HG02798 (cell line): ENCODE measurements around the gene SMAD2.
"Not testable (repeated sequence)": the region's sequence is repeated elsewhere in the genome, so short reads cannot be mapped to it uniquely, and the experiment has no call there.

ENCODE experiments used
- ATAC-seq: cut with Tn5 transposase; IDR thresholded peaks from one replicate; pipeline ENCODE4 v1.9.1; 2021; ENCODE audit warnings: mild to moderate bottlenecking; ENCODE audit not compliant: unreplicated experiment, poor library complexity

The SMAD2 gene

GRCh38 chr18:47930199-47930930 is at the start of gene SMAD2:
Gene SMAD2, minus strand, starts transcription at chr18:47930659. Its CDS starts 33,903 bp downstream, at chr18:47896756.
- peak; percentile 68 for ATAC-seq

GRCh38 chr18:47979611-47980200 is 49.2 kb upstream of the SMAD2 start:
- ATAC-seq: no peak

- ATAC-seq: no peak
These were observed 48.1 kb upstream of the SMAD2 start for GRCh38 chr18:47978603-47979002.

- no peak for ATAC-seq
These were observed 47.7 kb upstream of the SMAD2 start for GRCh38 chr18:47978141-47978540.

GRCh38 chr18:47975701-47976100 is 45.2 kb upstream of the SMAD2 start:
- ATAC-seq: no peak

- no peak for ATAC-seq
These were observed 44.6 kb upstream of the SMAD2 start for GRCh38 chr18:47975105-47975504.

- peak; percentile 36 for ATAC-seq
These were observed 40.4 kb upstream of the SMAD2 start for GRCh38 chr18:47970664-47971531.

GRCh38 chr18:47969816-47970215 is 39.4 kb upstream of the SMAD2 start:
- ATAC-seq: no peak

GRCh38 chr18:47968721-47969120 is 38.3 kb upstream of the SMAD2 start:
- ATAC-seq: no peak

- ATAC-seq: no peak
These were observed 37.7 kb upstream of the SMAD2 start for GRCh38 chr18:47968006-47968676.

GRCh38 chr18:47964053-47964452 is 33.6 kb upstream of the SMAD2 start:
- ATAC-seq: no peak

- not testable (repeated sequence) for ATAC-seq
These were observed 30.5 kb upstream of the SMAD2 start for GRCh38 chr18:47961003-47961402.

GRCh38 chr18:47953471-47953931 is 23.0 kb upstream of the SMAD2 start:
- ATAC-seq: peak; percentile 74

GRCh38 chr18:47950511-47950910 is 20.1 kb upstream of the SMAD2 start:
- no peak for ATAC-seq

- ATAC-seq: no peak
These were observed 18.7 kb upstream of the SMAD2 start for GRCh38 chr18:47949202-47949601.

GRCh38 chr18:47946889-47947288 is 16.4 kb upstream of the SMAD2 start:
- no peak for ATAC-seq

- ATAC-seq: peak; percentile 34
These were observed 14.8 kb upstream of the SMAD2 start for GRCh38 chr18:47944972-47945852.

GRCh38 chr18:47936952-47937351 is 6.5 kb upstream of the SMAD2 start:
- no peak for ATAC-seq

- no peak for ATAC-seq
These were observed 5.0 kb upstream of the SMAD2 start for GRCh38 chr18:47935321-47936055.
